ENCODE data around the gene MOSPD3. TPM values are rescaled to one million over a fixed set of nuclear protein-coding genes. Genes with fewer than 3 reads are reported as not detected.

The MOSPD3 gene
- total RNA-seq, 1 experiment from 2014 or later, result 9.4 TPM

GRCh38 chr7:100606313-100606712, 6.0 kb upstream of the MOSPD3 start:
- POLR2A ChIA-PET (ENCODE audit: unreplicated experiment), result interaction anchor here (0.6 kb wide), 2 partner anchors 9 to 283 kb away, joined by 4 to 42 read pairs; partner anchors contain the start of gene UFSP1
- Histone ChIP-seq H3K79me2 (ENCODE audit: low read length) (no peaks in the 10 kb centered on the region), H3K36me3 (ENCODE audit: low read depth, low read length) (no peaks in the 10 kb centered on the region), H3K9me2 (replicated peaks; ENCODE audit: low read length) (no peaks in the 10 kb centered on the region), H3K9me3 (ENCODE audit: low read length) (no peaks in the 10 kb centered on the region), H3K4me3 (ENCODE audit: low read length) (no peak overlapping the region), H3K27me3 (ENCODE audit: low read length) (no peaks in the 10 kb centered on the region), H4K20me1 (ENCODE audit: low read length) (no peaks in the 10 kb centered on the region), H3K9ac (ENCODE audit: low read length) (no peak overlapping the region), H3K4me2 (ENCODE audit: low read length) (no peak overlapping the region), H3K27ac (ENCODE audit: low read length) (no peak overlapping the region), H3K4me1 (ENCODE audit: insufficient read depth, low read length) (peaks cover 24% of the 10 kb centered on the region), H3F3A (ENCODE audit: low read length, unreplicated experiment) (no peaks in the 10 kb centered on the region), H2AFZ (ENCODE audit: low read length) (no peak overlapping the region)
- CTCF ChIA-PET, result no interaction called here
- TF ChIP-seq EZH2 (IDR thresholded peaks at IDR 0.05; ENCODE audit: low read length, unreplicated experiment) (no peak), CTCF (conservative IDR thresholded peaks at IDR 0.05; ENCODE audit: low read depth, low read length) (no peak), EZH2phosphoT487 (IDR thresholded peaks at IDR 0.05; ENCODE audit: borderline replicate concordance, low read length) (no peak)
- intact Hi-C loops (cut with micrococcal nuclease), result no loop called here
- no peak for ATAC-seq
- no peak for DNase-seq
- no TSS peak for BruUV-seq (replicated peaks)

GRCh38 chr7:100607111-100607510, 5.2 kb upstream of the MOSPD3 start:
- no peak overlapping the region for H3K9ac ChIP-seq (ENCODE audit: low read length)
- H4K20me1 ChIP-seq (ENCODE audit: low read length), result no peaks in the 10 kb centered on the region
- H3K4me3 ChIP-seq (ENCODE audit: low read length), result no peak overlapping the region
- H3K79me2 ChIP-seq (ENCODE audit: low read length), result no peaks in the 10 kb centered on the region
- peaks cover 24% of the 10 kb centered on the region for H3K4me1 ChIP-seq (ENCODE audit: insufficient read depth, low read length)
- ATAC-seq (peak; percentile 2; the same call in 1 of the 2 replicates), DNase-seq (peak; percentile 69)
- ChIA-PET CTCF (no interaction called here), POLR2A (ENCODE audit: unreplicated experiment) (interaction anchor here (0.6 kb wide), 2 partner anchors 10 to 19 kb away, joined by 3 to 42 read pairs; no protein-coding TSS in a partner anchor)
- H3K27ac ChIP-seq (ENCODE audit: low read length), result no peak overlapping the region
- intact Hi-C loops (cut with micrococcal nuclease), result no loop called here
- no peaks in the 10 kb centered on the region for H3K9me2 ChIP-seq (replicated peaks; ENCODE audit: low read length)
- no peaks in the 10 kb centered on the region for H3F3A ChIP-seq (ENCODE audit: low read length, unreplicated experiment)
- H3K9me3 ChIP-seq (ENCODE audit: low read length), result no peaks in the 10 kb centered on the region
- no peak overlapping the region for H2AFZ ChIP-seq (ENCODE audit: low read length)
- TF ChIP-seq EZH2phosphoT487 (IDR thresholded peaks at IDR 0.05; ENCODE audit: borderline replicate concordance, low read length) (no peak), CTCF (conservative IDR thresholded peaks at IDR 0.05; ENCODE audit: low read depth, low read length) (no peak), EZH2 (IDR thresholded peaks at IDR 0.05; ENCODE audit: low read length, unreplicated experiment) (no peak)
- H3K36me3 ChIP-seq (ENCODE audit: low read depth, low read length), result no peaks in the 10 kb centered on the region
- H3K4me2 ChIP-seq (ENCODE audit: low read length), result no peak overlapping the region
- no peaks in the 10 kb centered on the region for H3K27me3 ChIP-seq (ENCODE audit: low read length)
- no TSS peak for BruUV-seq (replicated peaks)

DNA sequence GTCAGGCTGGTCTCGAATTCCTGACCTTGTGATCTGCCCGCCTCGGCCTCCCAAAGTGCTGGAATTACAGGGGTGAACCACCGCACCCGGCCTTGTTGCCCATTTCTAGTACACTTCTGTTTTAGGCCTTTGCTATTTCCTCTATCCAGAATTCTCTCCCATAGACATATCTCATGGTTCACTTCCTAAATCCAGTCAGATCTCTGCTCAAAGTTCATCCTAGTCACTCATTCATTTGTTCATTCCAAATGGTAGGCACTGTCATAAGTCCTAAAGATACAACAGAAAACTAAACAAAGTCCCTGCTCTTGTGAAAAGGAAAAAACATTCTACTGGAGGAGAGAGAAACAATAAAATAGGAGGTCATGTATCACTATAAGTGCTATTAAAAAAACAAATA, 2.4 kb upstream of the MOSPD3 start:
- Histone ChIP-seq H3K27ac (ENCODE audit: low read length) (no peak overlapping the region), H3K9ac (ENCODE audit: low read length) (no peak overlapping the region), H4K20me1 (ENCODE audit: low read length) (no peaks in the 10 kb centered on the region), H3K9me3 (ENCODE audit: low read length) (no peaks in the 10 kb centered on the region), H3K4me1 (ENCODE audit: insufficient read depth, low read length) (peaks cover 23% of the 10 kb centered on the region), H3K27me3 (ENCODE audit: low read length) (no peaks in the 10 kb centered on the region), H2AFZ (ENCODE audit: low read length) (no peak overlapping the region), H3F3A (ENCODE audit: low read length, unreplicated experiment) (no peaks in the 10 kb centered on the region), H3K79me2 (ENCODE audit: low read length) (no peaks in the 10 kb centered on the region), H3K4me3 (ENCODE audit: low read length) (no peak overlapping the region), H3K4me2 (ENCODE audit: low read length) (no peak overlapping the region), H3K36me3 (ENCODE audit: low read depth, low read length) (no peaks in the 10 kb centered on the region), H3K9me2 (replicated peaks; ENCODE audit: low read length) (no peaks in the 10 kb centered on the region)
- no peak for TF ChIP-seq EZH2phosphoT487 (IDR thresholded peaks at IDR 0.05; ENCODE audit: borderline replicate concordance, low read length)
- TF ChIP-seq EZH2 (IDR thresholded peaks at IDR 0.05; ENCODE audit: low read length, unreplicated experiment), result no peak
- TF ChIP-seq CTCF (conservative IDR thresholded peaks at IDR 0.05; ENCODE audit: low read depth, low read length), result no peak
- intact Hi-C loops (cut with micrococcal nuclease), result no loop called here
- ATAC-seq (no peak), DNase-seq (no peak)
- ChIA-PET CTCF (no interaction called here), POLR2A (ENCODE audit: unreplicated experiment) (no interaction called here)
- no TSS peak for BruUV-seq (replicated peaks)
